GM03348 (cell line): Measurements from ENCODE around the gene ZBTB7C.

ENCODE experiments used
- DNase-seq: peaks from one replicate; pipeline ENCODE4 v3.0.0; 2012; ENCODE audit warnings: low spot score

ZBTB7C gene

GRCh38 chr18:48058486-48058885 is 350.7 kb downstream of the ZBTB7C start:
- no peak for DNase-seq

- no peak for DNase-seq
Observed at GRCh38 chr18:48057018-48057417, 352.2 kb downstream of the ZBTB7C start.

- no peak for DNase-seq
Observed at GRCh38 chr18:48055351-48055750, 353.8 kb downstream of the ZBTB7C start.

- DNase-seq: no peak
Observed at GRCh38 chr18:48053881-48054816, 355.0 kb downstream of the ZBTB7C start.

- DNase-seq: no peak
Observed at GRCh38 chr18:48052842-48053241, 356.3 kb downstream of the ZBTB7C start.

GRCh38 chr18:48051945-48052840 is 357.0 kb downstream of the ZBTB7C start:
- no peak for DNase-seq

- DNase-seq: no peak
Observed at GRCh38 chr18:48050176-48050575, 359.0 kb downstream of the ZBTB7C start.

GRCh38 chr18:48049757-48050156 is 359.4 kb downstream of the ZBTB7C start:
- DNase-seq: no peak

GRCh38 chr18:48048251-48048650 is 360.9 kb downstream of the ZBTB7C start:
- DNase-seq: no peak

- no peak for DNase-seq
Observed at GRCh38 chr18:48046843-48047242, 362.3 kb downstream of the ZBTB7C start.

- DNase-seq: no peak
Observed at GRCh38 chr18:48045744-48046143, 363.4 kb downstream of the ZBTB7C start.

- no peak for DNase-seq
Observed at GRCh38 chr18:48044944-48045343, 364.2 kb downstream of the ZBTB7C start.

- no peak for DNase-seq
Observed at GRCh38 chr18:48043166-48043565, 366.0 kb downstream of the ZBTB7C start.

GRCh38 chr18:48042431-48042830 is 366.8 kb downstream of the ZBTB7C start:
- no peak for DNase-seq

GRCh38 chr18:48040457-48041110 is 368.6 kb downstream of the ZBTB7C start:
- no peak for DNase-seq

GRCh38 chr18:48039769-48040215 is 369.4 kb downstream of the ZBTB7C start:
- DNase-seq: no peak

GRCh38 chr18:48038636-48039035 is 370.5 kb downstream of the ZBTB7C start:
- DNase-seq: no peak

- DNase-seq: no peak
Observed at GRCh38 chr18:48037481-48038271, 371.5 kb downstream of the ZBTB7C start.

- DNase-seq: no peak
Observed at GRCh38 chr18:48036641-48037421, 372.4 kb downstream of the ZBTB7C start.

GRCh38 chr18:48036226-48036625 is 373.0 kb downstream of the ZBTB7C start:
- DNase-seq: no peak

GRCh38 chr18:48035556-48035860 is 373.7 kb downstream of the ZBTB7C start:
- DNase-seq: no peak
